ENCODE results near the gene LRPPRC.

DNA sequence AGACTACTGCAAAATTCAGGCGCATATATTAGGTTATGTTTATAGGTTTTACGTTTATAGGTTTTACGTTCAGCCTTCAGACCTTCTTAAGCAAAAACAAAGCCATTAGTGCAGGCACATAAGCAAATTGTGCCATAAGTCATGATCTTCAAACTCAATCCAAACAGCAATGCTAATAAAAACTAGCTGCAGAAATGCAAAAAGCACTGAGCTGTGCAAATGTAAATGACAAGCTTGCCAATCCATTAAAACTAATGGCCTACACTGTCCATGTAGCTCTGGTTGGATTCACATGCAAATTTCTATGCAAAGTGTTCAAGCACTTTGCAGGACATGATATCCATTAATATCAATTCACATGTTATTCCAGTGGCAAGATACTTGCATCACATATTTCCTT is 50.9 kb downstream of the LRPPRC start:
- TF ChIP-seq, protein P1, sequence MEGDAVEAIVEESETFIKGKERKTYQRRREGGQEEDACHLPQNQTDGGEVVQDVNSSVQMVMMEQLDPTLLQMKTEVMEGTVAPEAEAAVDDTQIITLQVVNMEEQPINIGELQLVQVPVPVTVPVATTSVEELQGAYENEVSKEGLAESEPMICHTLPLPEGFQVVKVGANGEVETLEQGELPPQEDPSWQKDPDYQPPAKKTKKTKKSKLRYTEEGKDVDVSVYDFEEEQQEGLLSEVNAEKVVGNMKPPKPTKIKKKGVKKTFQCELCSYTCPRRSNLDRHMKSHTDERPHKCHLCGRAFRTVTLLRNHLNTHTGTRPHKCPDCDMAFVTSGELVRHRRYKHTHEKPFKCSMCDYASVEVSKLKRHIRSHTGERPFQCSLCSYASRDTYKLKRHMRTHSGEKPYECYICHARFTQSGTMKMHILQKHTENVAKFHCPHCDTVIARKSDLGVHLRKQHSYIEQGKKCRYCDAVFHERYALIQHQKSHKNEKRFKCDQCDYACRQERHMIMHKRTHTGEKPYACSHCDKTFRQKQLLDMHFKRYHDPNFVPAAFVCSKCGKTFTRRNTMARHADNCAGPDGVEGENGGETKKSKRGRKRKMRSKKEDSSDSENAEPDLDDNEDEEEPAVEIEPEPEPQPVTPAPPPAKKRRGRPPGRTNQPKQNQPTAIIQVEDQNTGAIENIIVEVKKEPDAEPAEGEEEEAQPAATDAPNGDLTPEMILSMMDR (IDR thresholded peaks at IDR 0.05 in 2 of 3, conservative IDR thresholded peaks at IDR 0.05 in 1 of 3; ENCODE audit: control insufficient read depth in 2 of 3, extremely low read depth in 1 of 3, insufficient read depth in 1 of 3, low read depth in 3 of 3, low read length in 3 of 3), result no peak
- TF ChIP-seq POLR2A (IDR thresholded peaks at IDR 0.05; ENCODE audit: low read depth, low read length) (no peak), EP300 (IDR thresholded peaks at IDR 0.05; ENCODE audit: borderline replicate concordance in 1 of 2, control insufficient read depth in 1 of 2, low read depth in 2 of 2, low read length in 2 of 2) (no peak), PAX5 (IDR thresholded peaks at IDR 0.05; ENCODE audit: borderline replicate concordance, low read depth, low read length) (no peak)
- TF ChIP-seq, protein P2, sequence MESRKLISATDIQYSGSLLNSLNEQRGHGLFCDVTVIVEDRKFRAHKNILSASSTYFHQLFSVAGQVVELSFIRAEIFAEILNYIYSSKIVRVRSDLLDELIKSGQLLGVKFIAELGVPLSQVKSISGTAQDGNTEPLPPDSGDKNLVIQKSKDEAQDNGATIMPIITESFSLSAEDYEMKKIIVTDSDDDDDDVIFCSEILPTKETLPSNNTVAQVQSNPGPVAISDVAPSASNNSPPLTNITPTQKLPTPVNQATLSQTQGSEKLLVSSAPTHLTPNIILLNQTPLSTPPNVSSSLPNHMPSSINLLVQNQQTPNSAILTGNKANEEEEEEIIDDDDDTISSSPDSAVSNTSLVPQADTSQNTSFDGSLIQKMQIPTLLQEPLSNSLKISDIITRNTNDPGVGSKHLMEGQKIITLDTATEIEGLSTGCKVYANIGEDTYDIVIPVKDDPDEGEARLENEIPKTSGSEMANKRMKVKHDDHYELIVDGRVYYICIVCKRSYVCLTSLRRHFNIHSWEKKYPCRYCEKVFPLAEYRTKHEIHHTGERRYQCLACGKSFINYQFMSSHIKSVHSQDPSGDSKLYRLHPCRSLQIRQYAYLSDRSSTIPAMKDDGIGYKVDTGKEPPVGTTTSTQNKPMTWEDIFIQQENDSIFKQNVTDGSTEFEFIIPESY (IDR thresholded peaks at IDR 0.05), result no peak
